NT2/D1 (cell line): Measurements from ENCODE around the gene RSPO1.
"Not testable (repeated sequence)": the region's sequence is repeated elsewhere in the genome, so short reads cannot be mapped to it uniquely, and the experiment has no call there.

Experiments used
- DNase-seq: peaks from one replicate; pipeline ENCODE4 v3.0.0-alpha.2; 2011; ENCODE audit warnings: low read depth, low spot score
- H3K27me3 ChIP-seq: 2 replicates; pipeline ENCODE4 v1.6.0; 2011; ENCODE audit warnings: mild to moderate bottlenecking; ENCODE audit not compliant: insufficient read length, insufficient read depth
- H3K36me3 ChIP-seq: 2 replicates; pipeline ENCODE4 v1.6.1; 2011; ENCODE audit warnings: mild to moderate bottlenecking, low read length, mixed read lengths; ENCODE audit not compliant: insufficient read depth, insufficient read length
- H3K4me1 ChIP-seq: 2 replicates; pipeline ENCODE4 v1.5.1; 2011; ENCODE audit not compliant: insufficient read depth, insufficient read length
- H3K4me3 ChIP-seq: 2 replicates; pipeline ENCODE4 v1.5.1; 2011; ENCODE audit warnings: low read depth; ENCODE audit not compliant: insufficient read length
- H3K9ac ChIP-seq: 2 replicates; pipeline ENCODE4 v1.6.0; 2011; ENCODE audit warnings: low read depth; ENCODE audit not compliant: insufficient read length
- H3K9me3 ChIP-seq: 2 replicates; pipeline ENCODE4 v1.5.1; 2011; ENCODE audit warnings: mild to moderate bottlenecking, low read length; ENCODE audit not compliant: insufficient read depth
- SUZ12 ChIP-seq: IDR thresholded peaks from 2 replicates; pipeline ENCODE4 v1.6.1; 2011; ENCODE audit not compliant: insufficient read length, insufficient read depth; ENCODE audit errors: extremely low read depth
- YY1 ChIP-seq: IDR thresholded peaks from 2 replicates; pipeline ENCODE4 v1.6.1; 2011; ENCODE audit not compliant: insufficient read length, insufficient read depth
- ZNF274 ChIP-seq: IDR thresholded peaks from 2 replicates; pipeline ENCODE4 v1.6.1; 2011; ENCODE audit warnings: mild to moderate bottlenecking, low read depth, low read length

Gene RSPO1

GRCh38 chr1:37588939-37589338 lies 45.8 kb downstream of the RSPO1 start:
- Histone ChIP-seq H3K4me3 (no peak overlapping the region), H3K27me3 (no peaks in the 10 kb centered on the region), H3K4me1 (no peaks in the 10 kb centered on the region), H3K9me3 (no peaks in the 10 kb centered on the region), H3K36me3 (peaks cover 96% of the 10 kb centered on the region), H3K9ac (no peak overlapping the region)
- DNase-seq = no peak
- TF ChIP-seq YY1 = no peak

- not testable (repeated sequence) for H3K27me3 ChIP-seq, DNase-seq, H3K9ac ChIP-seq, H3K9me3 ChIP-seq, H3K4me3 ChIP-seq, H3K4me1 ChIP-seq
- H3K36me3 ChIP-seq = peaks cover 96% of the 10 kb centered on the region
These were observed 50.1 kb downstream of the RSPO1 start for GRCh38 chr1:37584544-37584943.

- TF ChIP-seq ZNF274 = no peak
- no peak for TF ChIP-seq YY1
- no peak for TF ChIP-seq SUZ12
- DNase-seq = no peak
- Histone ChIP-seq H3K36me3 (peaks cover 97% of the 10 kb centered on the region), H3K4me3 (no peak overlapping the region), H3K9ac (no peak overlapping the region), H3K9me3 (no peaks in the 10 kb centered on the region), H3K27me3 (no peaks in the 10 kb centered on the region), H3K4me1 (no peaks in the 10 kb centered on the region)
These were observed 59.0 kb downstream of the RSPO1 start for GRCh38 chr1:37575692-37576091.

GRCh38 chr1:37574834-37575480 lies 59.7 kb downstream of the RSPO1 start:
- DNase-seq = no peak
- H3K36me3 ChIP-seq = peaks cover 95% of the 10 kb centered on the region
- H3K27me3 ChIP-seq = no peaks in the 10 kb centered on the region
- H3K9me3 ChIP-seq = no peaks in the 10 kb centered on the region
- no peaks in the 10 kb centered on the region for H3K4me1 ChIP-seq
- no peak for TF ChIP-seq SUZ12
- no peak overlapping the region for H3K9ac ChIP-seq
- no peak overlapping the region for H3K4me3 ChIP-seq

GRCh38 chr1:37570528-37571334 lies 64.0 kb downstream of the RSPO1 start:
- Histone ChIP-seq H3K36me3 (peaks cover 98% of the 10 kb centered on the region), H3K4me1 (no peaks in the 10 kb centered on the region), H3K4me3 (no peak overlapping the region), H3K27me3 (no peaks in the 10 kb centered on the region), H3K9me3 (no peaks in the 10 kb centered on the region), H3K9ac (no peak overlapping the region)
- no peak for DNase-seq
- TF ChIP-seq ZNF274 (no peak), SUZ12 (no peak), YY1 (no peak)

- Histone ChIP-seq H3K9me3 (no peaks in the 10 kb centered on the region), H3K4me3 (no peak overlapping the region), H3K27me3 (no peaks in the 10 kb centered on the region), H3K36me3 (peaks cover 96% of the 10 kb centered on the region), H3K4me1 (no peaks in the 10 kb centered on the region), H3K9ac (no peak overlapping the region)
- TF ChIP-seq YY1 = no peak
- TF ChIP-seq SUZ12 = no peak
- TF ChIP-seq ZNF274 = no peak
- no peak for DNase-seq
These were observed 67.7 kb downstream of the RSPO1 start for GRCh38 chr1:37567023-37567422.

GRCh38 chr1:37564892-37565291 lies 69.8 kb downstream of the RSPO1 start:
- Histone ChIP-seq H3K4me3 (no peak overlapping the region), H3K9ac (no peak overlapping the region), H3K27me3 (no peaks in the 10 kb centered on the region), H3K4me1 (peaks cover 4% of the 10 kb centered on the region), H3K9me3 (peaks cover 13% of the 10 kb centered on the region; the same call in 1 of the 2 replicates), H3K36me3 (peaks cover 87% of the 10 kb centered on the region)
- no peak for DNase-seq
- TF ChIP-seq YY1 = no peak
- TF ChIP-seq ZNF274 = no peak
- TF ChIP-seq SUZ12 = no peak
